Nephron progenitor cell (in vitro differentiated cells): Measurements from ENCODE around the gene EFCC1.
A peak's percentile ranks its signal among the peaks of the same experiment; 100 is the strongest.

Experiments used
- DNase-seq: peaks from one replicate; pipeline ENCODE4 v3.0.0; 2021
- H3K27ac Mint-ChIP-seq: 2 replicates; pipeline ENCODE4 v1.8.0; 2021; ENCODE audit warnings: mild to moderate bottlenecking, moderate library complexity, mixed read lengths
- H3K27me3 Mint-ChIP-seq: 2 replicates; pipeline ENCODE4 v1.8.0; 2021; ENCODE audit warnings: mild to moderate bottlenecking, low read depth, mixed read lengths; ENCODE audit not compliant: poor library complexity
- H3K36me3 Mint-ChIP-seq: 2 replicates; pipeline ENCODE4 v1.8.0; 2021; ENCODE audit warnings: low read depth, mixed read lengths
- H3K4me1 Mint-ChIP-seq: 2 replicates; pipeline ENCODE4 v1.8.0; 2021; ENCODE audit warnings: mixed read lengths
- H3K4me3 Mint-ChIP-seq: 2 replicates; pipeline ENCODE4 v1.8.0; 2021; ENCODE audit warnings: mild to moderate bottlenecking, moderate library complexity, mixed read lengths
- H3K9me3 Mint-ChIP-seq: 2 replicates; pipeline ENCODE4 v1.8.0; 2021; ENCODE audit warnings: mild to moderate bottlenecking, moderate library complexity, mixed read lengths
- CTCF ChIP-seq: fragments of 200-600 bp; sonication (generic); IDR thresholded peaks from 2 replicates; pipeline ENCODE4 v1.5.0; 2021; ENCODE audit warnings: antibody characterized with exemption

EFCC1 gene

GRCh38 chr3:129001101-129001805 lies at the start of gene EFCC1:
Gene EFCC1, plus strand, starts transcription at chr3:129001304. Its CDS starts 325 bp downstream, at chr3:129001629.
- H3K4me1 Mint-ChIP-seq: peaks cover 54% of the 10 kb centered on the region
- no peaks in the 10 kb centered on the region for H3K36me3 Mint-ChIP-seq
- no peak for TF ChIP-seq CTCF
- H3K9me3 Mint-ChIP-seq: peaks cover 4% of the 10 kb centered on the region
- peak; percentile 74 for DNase-seq
- H3K27ac Mint-ChIP-seq: no peak within 1 kb of the TSS
- H3K4me3 Mint-ChIP-seq: peak within 1 kb of the TSS; percentile 77
- H3K27me3 Mint-ChIP-seq: peaks cover 81% of the 10 kb centered on the region

- H3K4me1 Mint-ChIP-seq: no peaks in the 10 kb centered on the region
- TF ChIP-seq CTCF: no peak
- peaks cover 62% of the 10 kb centered on the region for H3K9me3 Mint-ChIP-seq
- H3K36me3 Mint-ChIP-seq: peaks cover 4% of the 10 kb centered on the region
- H3K4me3 Mint-ChIP-seq: no peak overlapping the region
- no peak overlapping the region for H3K27ac Mint-ChIP-seq
- DNase-seq: no peak
- peaks cover 40% of the 10 kb centered on the region for H3K27me3 Mint-ChIP-seq
Observed at GRCh38 chr3:128956440-128956839, 44.7 kb upstream of the EFCC1 start.

GRCh38 chr3:128965280-128965679 lies 35.8 kb upstream of the EFCC1 start:
- H3K4me1 Mint-ChIP-seq: no peaks in the 10 kb centered on the region
- TF ChIP-seq CTCF: no peak
- no peak overlapping the region for H3K4me3 Mint-ChIP-seq
- no peak overlapping the region for H3K27ac Mint-ChIP-seq
- peaks cover 6% of the 10 kb centered on the region for H3K9me3 Mint-ChIP-seq
- DNase-seq: no peak
- no peaks in the 10 kb centered on the region for H3K36me3 Mint-ChIP-seq
- peaks cover 28% of the 10 kb centered on the region for H3K27me3 Mint-ChIP-seq

GRCh38 chr3:128965818-128966217 lies 35.3 kb upstream of the EFCC1 start:
- Mint-ChIP-seq H3K4me1 (no peaks in the 10 kb centered on the region), H3K27ac (no peak overlapping the region), H3K27me3 (peaks cover 25% of the 10 kb centered on the region), H3K9me3 (peaks cover 2% of the 10 kb centered on the region), H3K4me3 (no peak overlapping the region), H3K36me3 (no peaks in the 10 kb centered on the region)
- DNase-seq: no peak
- TF ChIP-seq CTCF: no peak

- no peak for DNase-seq
- Mint-ChIP-seq H3K4me3 (no peak overlapping the region), H3K9me3 (no peaks in the 10 kb centered on the region), H3K36me3 (no peaks in the 10 kb centered on the region), H3K4me1 (peaks cover 5% of the 10 kb centered on the region), H3K27me3 (peaks cover 18% of the 10 kb centered on the region), H3K27ac (no peak overlapping the region)
- no peak for TF ChIP-seq CTCF
Observed at GRCh38 chr3:128967748-128968355, 33.3 kb upstream of the EFCC1 start.
